Ectodermal cell (in vitro differentiated cells): ENCODE data around the gene GAGE12D. TPM values are rescaled to one million over a fixed set of nuclear protein-coding genes. Genes with fewer than 3 reads are reported as not detected.
"Not testable (repeated sequence)": the region's sequence is repeated elsewhere in the genome, so short reads cannot be mapped to it uniquely, and the experiment has no call there.

Source experiments
- H3K27ac ChIP-seq: 2 replicates; pipeline ENCODE4 v1.7.0; 2013; ENCODE audit warnings: mild to moderate bottlenecking, low read depth, low read length; ENCODE audit not compliant: insufficient read depth, poor library complexity, severe bottlenecking
- H3K27me3 ChIP-seq: 2 replicates; pipeline ENCODE4 v1.7.0; 2013; ENCODE audit warnings: mild to moderate bottlenecking, low read length; ENCODE audit not compliant: insufficient read depth, control insufficient read depth, poor library complexity, severe bottlenecking
- H3K36me3 ChIP-seq: one replicate; pipeline ENCODE4 v1.7.0; 2013; ENCODE audit warnings: low read length; ENCODE audit not compliant: control insufficient read depth, insufficient read depth
- H3K4me1 ChIP-seq: one replicate; pipeline ENCODE4 v1.7.0; 2013; ENCODE audit warnings: low read length; ENCODE audit not compliant: control insufficient read depth, insufficient read depth
- H3K4me3 ChIP-seq: 2 replicates; pipeline ENCODE4 v1.7.0; 2013; ENCODE audit warnings: low read depth, low read length, control low read depth; ENCODE audit not compliant: insufficient read depth
- H3K9me3 ChIP-seq: 2 replicates; pipeline ENCODE4 v1.7.0; 2013; ENCODE audit warnings: mild to moderate bottlenecking, low read length, moderate library complexity; ENCODE audit not compliant: control insufficient read depth
- WGBS, 2 experiments: methylation state at CpG; one replicate each; pipeline ENCODE4 v1.1.7; 2013; ENCODE audit warnings: missing lambda C conversion rate in 2 of 2; 5-methylcytosine and 5-hydroxymethylcytosine counted together
- polyA plus RNA-seq, 4 experiments: library from polyadenylated mRNA; stranded (reverse); fragments of 50-300 nt; gene quantifications; one replicate each; pipeline ENCODE4 v1.2.3, GENCODE V29; 2013

Gene GAGE12D
- polyA plus RNA-seq (2013, experiment 1 of 4), result not detected
- polyA plus RNA-seq (2013, experiment 2 of 4), result not detected
- polyA plus RNA-seq (2013, experiment 3 of 4), result not detected
- not detected for polyA plus RNA-seq (2013, experiment 4 of 4)

DNA sequence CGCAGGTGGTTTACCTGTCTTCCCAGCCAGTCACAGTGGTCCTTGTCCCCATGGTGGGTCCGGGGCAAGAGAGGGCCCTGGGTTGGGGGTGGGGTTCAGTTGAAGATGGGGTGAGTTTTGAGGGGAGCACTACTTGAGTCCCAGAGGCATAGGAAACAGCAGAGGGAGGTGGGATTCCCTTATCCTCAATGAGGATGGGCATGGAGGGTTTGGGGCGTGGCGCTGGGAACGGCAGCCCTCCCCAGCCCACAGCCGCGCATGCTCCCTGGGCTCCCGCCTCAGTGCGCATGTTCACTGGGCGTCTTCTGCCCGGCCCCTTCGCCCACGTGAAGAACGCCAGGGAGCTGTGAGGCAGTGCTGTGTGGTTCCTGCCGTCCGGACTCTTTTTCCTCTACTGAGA, at the start of gene GAGE12D:
GAGE12D (plus strand) TSS at position 301 of the 400 bp plus-strand sequence. CDS start 1,155 bp downstream, outside the sequence.
- not testable (repeated sequence) for H3K4me1 ChIP-seq, H3K9me3 ChIP-seq, H3K27ac ChIP-seq, H3K4me3 ChIP-seq, H3K27me3 ChIP-seq, H3K36me3 ChIP-seq
- WGBS, 2 experiments, result no CpG with 5 or more reads among the region's 16 CpGs

- not testable (repeated sequence) for H3K4me1 ChIP-seq, H3K4me3 ChIP-seq, H3K9me3 ChIP-seq, H3K27me3 ChIP-seq, H3K36me3 ChIP-seq, H3K27ac ChIP-seq
- WGBS, 2 experiments, result no CpG with 5 or more reads among the region's 16 CpGs
These were observed 9.7 kb upstream of the GAGE12D start, which contains the start of gene GAGE12C for GRCh38 chrX:49531877-49532276. Gene GAGE12C, plus strand, starts transcription at chrX:49532177. Its CDS starts 1,155 bp downstream, at chrX:49533332.

DNA sequence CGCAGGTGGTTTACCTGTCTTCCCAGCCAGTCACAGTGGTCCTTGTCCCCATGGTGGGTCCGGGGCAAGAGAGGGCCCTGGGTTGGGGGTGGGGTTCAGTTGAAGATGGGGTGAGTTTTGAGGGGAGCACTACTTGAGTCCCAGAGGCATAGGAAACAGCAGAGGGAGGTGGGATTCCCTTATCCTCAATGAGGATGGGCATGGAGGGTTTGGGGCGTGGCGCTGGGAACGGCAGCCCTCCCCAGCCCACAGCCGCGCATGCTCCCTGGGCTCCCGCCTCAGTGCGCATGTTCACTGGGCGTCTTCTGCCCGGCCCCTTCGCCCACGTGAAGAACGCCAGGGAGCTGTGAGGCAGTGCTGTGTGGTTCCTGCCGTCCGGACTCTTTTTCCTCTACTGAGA, 9.5 kb downstream of the GAGE12D start, which contains the start of gene GAGE12E:
GAGE12E (plus strand) TSS at position 301 of the 400 bp plus-strand sequence. CDS start 1,155 bp downstream, outside the sequence.
- H3K4me3 ChIP-seq, H3K4me1 ChIP-seq, H3K9me3 ChIP-seq, H3K36me3 ChIP-seq, H3K27me3 ChIP-seq, H3K27ac ChIP-seq: not testable (repeated sequence)
- WGBS, 2 experiments, result no CpG with 5 or more reads among the region's 16 CpGs

GRCh38 chrX:49560542-49560941, 19.0 kb downstream of the GAGE12D start, which contains the start of gene GAGE12F:
Gene GAGE12F, plus strand, starts transcription at chrX:49560842. Its CDS starts 1,155 bp downstream, at chrX:49561997.
- H3K9me3 ChIP-seq, H3K27me3 ChIP-seq, H3K4me3 ChIP-seq, H3K27ac ChIP-seq, H3K4me1 ChIP-seq, H3K36me3 ChIP-seq: not testable (repeated sequence)
- WGBS, 2 experiments, result no CpG with 5 or more reads among the region's 16 CpGs

GRCh38 chrX:49568728-49569127, 27.2 kb downstream of the GAGE12D start:
- not testable (repeated sequence) for H3K4me1 ChIP-seq, H3K27ac ChIP-seq, H3K4me3 ChIP-seq, H3K27me3 ChIP-seq, H3K36me3 ChIP-seq, H3K9me3 ChIP-seq
- no CpG with 5 or more reads among the region's 11 CpGs for WGBS, 2 experiments

- not testable (repeated sequence) for H3K4me1 ChIP-seq, H3K9me3 ChIP-seq, H3K36me3 ChIP-seq, H3K27ac ChIP-seq, H3K27me3 ChIP-seq, H3K4me3 ChIP-seq
- WGBS, 2 experiments, result 93 to 96% methylated on average over 6 to 7 of the region's 13 CpGs
These were observed 27.6 kb downstream of the GAGE12D start for GRCh38 chrX:49569152-49569551.

DNA sequence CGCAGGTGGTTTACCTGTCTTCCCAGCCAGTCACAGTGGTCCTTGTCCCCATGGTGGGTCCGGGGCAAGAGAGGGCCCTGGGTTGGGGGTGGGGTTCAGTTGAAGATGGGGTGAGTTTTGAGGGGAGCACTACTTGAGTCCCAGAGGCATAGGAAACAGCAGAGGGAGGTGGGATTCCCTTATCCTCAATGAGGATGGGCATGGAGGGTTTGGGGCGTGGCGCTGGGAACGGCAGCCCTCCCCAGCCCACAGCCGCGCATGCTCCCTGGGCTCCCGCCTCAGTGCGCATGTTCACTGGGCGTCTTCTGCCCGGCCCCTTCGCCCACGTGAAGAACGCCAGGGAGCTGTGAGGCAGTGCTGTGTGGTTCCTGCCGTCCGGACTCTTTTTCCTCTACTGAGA, 28.6 kb downstream of the GAGE12D start, which contains the start of gene GAGE12G:
GAGE12G (plus strand) TSS at position 301 of the 400 bp plus-strand sequence. CDS start 1,155 bp downstream, outside the sequence.
- H3K27me3 ChIP-seq, H3K27ac ChIP-seq, H3K36me3 ChIP-seq, H3K9me3 ChIP-seq, H3K4me1 ChIP-seq, H3K4me3 ChIP-seq: not testable (repeated sequence)
- WGBS, 2 experiments, result no CpG with 5 or more reads among the region's 16 CpGs

DNA sequence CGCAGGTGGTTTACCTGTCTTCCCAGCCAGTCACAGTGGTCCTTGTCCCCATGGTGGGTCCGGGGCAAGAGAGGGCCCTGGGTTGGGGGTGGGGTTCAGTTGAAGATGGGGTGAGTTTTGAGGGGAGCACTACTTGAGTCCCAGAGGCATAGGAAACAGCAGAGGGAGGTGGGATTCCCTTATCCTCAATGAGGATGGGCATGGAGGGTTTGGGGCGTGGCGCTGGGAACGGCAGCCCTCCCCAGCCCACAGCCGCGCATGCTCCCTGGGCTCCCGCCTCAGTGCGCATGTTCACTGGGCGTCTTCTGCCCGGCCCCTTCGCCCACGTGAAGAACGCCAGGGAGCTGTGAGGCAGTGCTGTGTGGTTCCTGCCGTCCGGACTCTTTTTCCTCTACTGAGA, 38.1 kb downstream of the GAGE12D start, which contains the start of gene GAGE12H:
GAGE12H (plus strand) TSS at position 301 of the 400 bp plus-strand sequence. CDS start 1,155 bp downstream, outside the sequence.
- H3K4me1 ChIP-seq, result not testable (repeated sequence)

DNA sequence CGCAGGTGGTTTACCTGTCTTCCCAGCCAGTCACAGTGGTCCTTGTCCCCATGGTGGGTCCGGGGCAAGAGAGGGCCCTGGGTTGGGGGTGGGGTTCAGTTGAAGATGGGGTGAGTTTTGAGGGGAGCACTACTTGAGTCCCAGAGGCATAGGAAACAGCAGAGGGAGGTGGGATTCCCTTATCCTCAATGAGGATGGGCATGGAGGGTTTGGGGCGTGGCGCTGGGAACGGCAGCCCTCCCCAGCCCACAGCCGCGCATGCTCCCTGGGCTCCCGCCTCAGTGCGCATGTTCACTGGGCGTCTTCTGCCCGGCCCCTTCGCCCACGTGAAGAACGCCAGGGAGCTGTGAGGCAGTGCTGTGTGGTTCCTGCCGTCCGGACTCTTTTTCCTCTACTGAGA, 47.7 kb downstream of the GAGE12D start, which contains the start of gene GAGE2A:
GAGE2A (plus strand) TSS at position 301 of the 400 bp plus-strand sequence. CDS start 1,155 bp downstream, outside the sequence.
- H3K9me3 ChIP-seq, H3K27me3 ChIP-seq, H3K27ac ChIP-seq, H3K4me1 ChIP-seq, H3K4me3 ChIP-seq, H3K36me3 ChIP-seq: not testable (repeated sequence)
- WGBS, 2 experiments, result no CpG with 5 or more reads among the region's 16 CpGs

More for the DNA sequence above, 38.1 kb downstream of the GAGE12D start, which contains the start of gene GAGE12H:
- H3K27me3 ChIP-seq, H3K4me3 ChIP-seq, H3K36me3 ChIP-seq, H3K9me3 ChIP-seq, H3K27ac ChIP-seq: not testable (repeated sequence)
- WGBS, 2 experiments, result no CpG with 5 or more reads among the region's 16 CpGs

- not testable (repeated sequence) for H3K36me3 ChIP-seq, H3K9me3 ChIP-seq, H3K27ac ChIP-seq, H3K4me1 ChIP-seq, H3K27me3 ChIP-seq, H3K4me3 ChIP-seq
- 97% methylated on average over 18 to 19 of the region's 37 CpGs for WGBS, 2 experiments
These were observed 48.4 kb downstream of the GAGE12D start for GRCh38 chrX:49589769-49590478.
